Measurements from ENCODE around the gene TECTB. TPM values are rescaled to one million over a fixed set of nuclear protein-coding genes. Genes with fewer than 3 reads are reported as not detected.

Gene TECTB
- total RNA-seq, 1 donor from 2014 or later: not detected

GRCh38 chr10:112335111-112335867, 52.1 kb downstream of the TECTB start:
- TF ChIP-seq CTCF (IDR thresholded peaks at IDR 0.05; ENCODE audit: unreplicated experiment): no peak
- no peaks in the 10 kb centered on the region for H3K36me3 Mint-ChIP-seq
- no peak for DNase-seq (ENCODE audit: low spot score in 2 of 2, unreplicated experiment in 2 of 2)
- H3K4me3 Mint-ChIP-seq: no peak overlapping the region
- no peak overlapping the region for H3K27ac Mint-ChIP-seq
- H3K9me3 Mint-ChIP-seq: no peaks in the 10 kb centered on the region
- peaks cover 12% of the 10 kb centered on the region for H3K4me1 Mint-ChIP-seq
- peaks cover 8% of the 10 kb centered on the region for H3K27me3 Mint-ChIP-seq (ENCODE audit: low read depth)

GRCh38 chr10:112335868-112336265, 52.7 kb downstream of the TECTB start:
- Mint-ChIP-seq H3K4me3 (no peak overlapping the region), H3K4me1 (peaks cover 8% of the 10 kb centered on the region), H3K27ac (no peak overlapping the region), H3K36me3 (no peaks in the 10 kb centered on the region), H3K9me3 (no peaks in the 10 kb centered on the region), H3K27me3 (ENCODE audit: low read depth) (peaks cover 8% of the 10 kb centered on the region)
- DNase-seq (ENCODE audit: low spot score in 2 of 2, unreplicated experiment in 2 of 2): no peak
- TF ChIP-seq CTCF (IDR thresholded peaks at IDR 0.05; ENCODE audit: unreplicated experiment): no peak

GRCh38 chr10:112336556-112337201, 53.5 kb downstream of the TECTB start:
- TF ChIP-seq CTCF (IDR thresholded peaks at IDR 0.05; ENCODE audit: unreplicated experiment): no peak
- Mint-ChIP-seq H3K36me3 (no peaks in the 10 kb centered on the region), H3K27ac (no peak overlapping the region), H3K4me3 (no peak overlapping the region), H3K4me1 (peaks cover 4% of the 10 kb centered on the region), H3K27me3 (ENCODE audit: low read depth) (peaks cover 8% of the 10 kb centered on the region), H3K9me3 (no peaks in the 10 kb centered on the region)
- no peak for DNase-seq (ENCODE audit: low spot score in 2 of 2, unreplicated experiment in 2 of 2)

- no peak overlapping the region for H3K4me3 Mint-ChIP-seq
- TF ChIP-seq CTCF (IDR thresholded peaks at IDR 0.05; ENCODE audit: unreplicated experiment): no peak
- no peak overlapping the region for H3K27ac Mint-ChIP-seq
- no peaks in the 10 kb centered on the region for H3K36me3 Mint-ChIP-seq
- H3K27me3 Mint-ChIP-seq (ENCODE audit: low read depth): peaks cover 7% of the 10 kb centered on the region
- peaks cover 4% of the 10 kb centered on the region for H3K4me1 Mint-ChIP-seq
- no peak for DNase-seq (ENCODE audit: low spot score in 2 of 2, unreplicated experiment in 2 of 2)
- no peaks in the 10 kb centered on the region for H3K9me3 Mint-ChIP-seq
These were observed 55.8 kb downstream of the TECTB start for GRCh38 chr10:112338957-112339356.

GRCh38 chr10:112340601-112341000, 57.4 kb downstream of the TECTB start:
- H3K9me3 Mint-ChIP-seq: no peaks in the 10 kb centered on the region
- peaks cover 4% of the 10 kb centered on the region for H3K4me1 Mint-ChIP-seq
- H3K4me3 Mint-ChIP-seq: no peak overlapping the region
- no peak overlapping the region for H3K27ac Mint-ChIP-seq
- H3K36me3 Mint-ChIP-seq: no peaks in the 10 kb centered on the region
- no peak for DNase-seq (ENCODE audit: low spot score in 2 of 2, unreplicated experiment in 2 of 2)
- no peak for TF ChIP-seq CTCF (IDR thresholded peaks at IDR 0.05; ENCODE audit: unreplicated experiment)
- peaks cover 2% of the 10 kb centered on the region for H3K27me3 Mint-ChIP-seq (ENCODE audit: low read depth)

Measured in mesothelial cell of epicardium (in vitro differentiated cells).